A673 (cell line): Measurements from ENCODE around the gene WBP2. TPM values are rescaled to one million over a fixed set of nuclear protein-coding genes. Genes with fewer than 3 reads are reported as not detected.
"Not testable (repeated sequence)": the region's sequence is repeated elsewhere in the genome, so short reads cannot be mapped to it uniquely, and the experiment has no call there.

ENCODE experiments used
- BruUV-seq: library from RNA; stranded (reverse); fragments of 400-500 nt; replicated peaks from 2 replicates; lab custom pipeline; 2021; lab: Mats Ljungman, UMichigan
- CTCF ChIA-PET: fragments of 300-600 bp; sonication (Branson Sonifier 250); formaldehyde crosslinking; loops from one replicate; lab custom pipeline; 2022; ENCODE audit warnings: antibody characterized with exemption; lab: Charles Lee
- POLR2A ChIA-PET: fragments of 300-600 bp; sonication (Branson Sonifier 250); formaldehyde crosslinking; loops from one replicate; lab custom pipeline; 2022; ENCODE audit warnings: antibody characterized with exemption; ENCODE audit not compliant: low non-redundant PET; lab: Charles Lee
- DNase-seq: peaks from one replicate; pipeline ENCODE4 v3.0.0-alpha.2; 2015; ENCODE audit warnings: low spot score
- H3K27ac ChIP-seq: fragments of 200-600 bp; sonication (generic); 2 replicates; pipeline ENCODE4 v1.5.1; 2016; ENCODE audit warnings: mixed run types, low read depth, mild to moderate bottlenecking, mixed read lengths, antibody characterized with exemption, low read length; ENCODE audit not compliant: poor library complexity, severe bottlenecking
- H3K27me3 ChIP-seq: fragments of 200-600 bp; sonication (generic); replicated peaks from 2 replicates; pipeline ENCODE4 v1.6.1; 2017; ENCODE audit warnings: mixed run types, low read depth, mild to moderate bottlenecking, mixed read lengths, antibody characterized with exemption, low read length; ENCODE audit not compliant: insufficient read depth, poor library complexity
- H3K36me3 ChIP-seq: fragments of 200-600 bp; sonication (generic); 2 replicates; pipeline ENCODE4 v1.6.1; 2016; ENCODE audit warnings: mixed run types, mild to moderate bottlenecking, mixed read lengths, antibody characterized with exemption, low read length; ENCODE audit not compliant: insufficient read depth, poor library complexity, severe bottlenecking
- H3K4me1 ChIP-seq: fragments of 200-600 bp; sonication (generic); 2 replicates; pipeline ENCODE4 v1.6.1; 2017; ENCODE audit warnings: mixed run types, mild to moderate bottlenecking, mixed read lengths, antibody characterized with exemption, low read length; ENCODE audit not compliant: insufficient read depth, poor library complexity, severe bottlenecking
- H3K4me3 ChIP-seq: fragments of 200-600 bp; sonication (generic); 2 replicates; pipeline ENCODE4 v1.5.1; 2016; ENCODE audit warnings: low read depth, mixed run types, mild to moderate bottlenecking, mixed read lengths, low read length; ENCODE audit not compliant: poor library complexity, severe bottlenecking
- H3K9me3 ChIP-seq: fragments of 200-600 bp; sonication (generic); 2 replicates; pipeline ENCODE4 v1.6.1; 2016; ENCODE audit warnings: mixed run types, low read depth, mild to moderate bottlenecking, mixed read lengths, antibody characterized with exemption, low read length; ENCODE audit not compliant: poor library complexity, severe bottlenecking
- CTCF ChIP-seq: fragments of 300-800, 200-600 bp; sonication (generic); conservative IDR thresholded peaks from 2 replicates; pipeline ENCODE4 v1.5.1; 2017; ENCODE audit warnings: low read depth, mild to moderate bottlenecking, antibody characterized with exemption, low read length, moderate library complexity, mixed read lengths
- EZH2 ChIP-seq: fragments of 200-600 bp; sonication (generic); IDR thresholded peaks from 2 replicates; pipeline ENCODE4 v1.6.1; 2017; ENCODE audit warnings: borderline replicate concordance, low read depth, mild to moderate bottlenecking, mixed read lengths, antibody characterized with exemption, low read length; ENCODE audit not compliant: poor library complexity, severe bottlenecking
- intact Hi-C: fragments of 100-400 bp; cut with micrococcal nuclease; formaldehyde crosslinking; loops from one replicate; pipeline ENCODE4 v1.10.0; 2022; ENCODE audit not compliant: unreplicated experiment
- total RNA-seq: library from RNA; stranded (reverse); gene quantifications from 2 replicates; pipeline ENCODE4 v1.2.3, GENCODE V29; 2021

The WBP2 gene
- total RNA-seq, 1 experiment from 2014 or later, result 70.3 TPM

GRCh38 chr17:75874323-75875181 is 19.4 kb upstream of the WBP2 start:
- POLR2A ChIA-PET, result no interaction called here
- no TSS peak for BruUV-seq

GRCh38 chr17:75873587-75874322 is 18.6 kb upstream of the WBP2 start:
- ChIA-PET CTCF (interaction anchor here (0.5 kb wide), 1 partner anchor 126 kb away, joined by 3 read pairs; no protein-coding TSS in a partner anchor), POLR2A (interaction anchor here (0.5 kb wide), 1 partner anchor 195 kb away, joined by 3 read pairs; no protein-coding TSS in a partner anchor)
- BruUV-seq, result no TSS peak
- no peaks in the 10 kb centered on the region for H3K36me3 ChIP-seq
- H3K4me1 ChIP-seq, result peaks cover 16% of the 10 kb centered on the region
- no peak overlapping the region for H3K4me3 ChIP-seq
- intact Hi-C loops, result no loop called here
- DNase-seq, result no peak
- no peaks in the 10 kb centered on the region for H3K9me3 ChIP-seq
- H3K27me3 ChIP-seq, result peaks cover 11% of the 10 kb centered on the region
- H3K27ac ChIP-seq, result no peak overlapping the region
- TF ChIP-seq CTCF (no peak), EZH2 (no peak)

More at GRCh38 chr17:75874323-75875181, 19.4 kb upstream of the WBP2 start:
- no peaks in the 10 kb centered on the region for H3K9me3 ChIP-seq
- CTCF ChIA-PET, result no interaction called here
- H3K36me3 ChIP-seq, result no peaks in the 10 kb centered on the region
- TF ChIP-seq EZH2 (no peak), CTCF (no peak)
- intact Hi-C loops, result no loop called here
- H3K4me3 ChIP-seq, result no peak overlapping the region
- H3K27me3 ChIP-seq, result peaks cover 13% of the 10 kb centered on the region
- no peak for DNase-seq
- H3K4me1 ChIP-seq, result peaks cover 16% of the 10 kb centered on the region
- H3K27ac ChIP-seq, result no peak overlapping the region

GRCh38 chr17:75872434-75873351 is 17.6 kb upstream of the WBP2 start:
- Histone ChIP-seq H3K36me3 (no peaks in the 10 kb centered on the region), H3K9me3 (no peaks in the 10 kb centered on the region), H3K27ac (no peak overlapping the region), H3K4me1 (peaks cover 12% of the 10 kb centered on the region), H3K27me3 (peaks cover 3% of the 10 kb centered on the region), H3K4me3 (no peak overlapping the region)
- no TSS peak for BruUV-seq
- POLR2A ChIA-PET, result no interaction called here
- CTCF ChIA-PET, result no interaction called here
- intact Hi-C loops, result no loop called here
- TF ChIP-seq EZH2 (no peak), CTCF (no peak)
- DNase-seq, result no peak

- H3K4me3 ChIP-seq, H3K4me1 ChIP-seq, intact Hi-C loops, H3K9me3 ChIP-seq, CTCF ChIA-PET, POLR2A ChIA-PET, H3K27me3 ChIP-seq, H3K27ac ChIP-seq, BruUV-seq, DNase-seq, H3K36me3 ChIP-seq: not testable (repeated sequence)
These were observed 15.1 kb upstream of the WBP2 start for GRCh38 chr17:75870228-75870627.
